HL-60/S4 treated with phorbol 12-myristate 13-acetate at 8.2 ng/mL for 4 days and 3 days (cell line): ENCODE data around the gene NMUR2.

ENCODE experiments used
- in situ Hi-C: fragments of 300-500 bp; cut with MboI; formaldehyde crosslinking; loops from 2 replicates; pipeline ENCODE4 v1.15.0; 2022; ENCODE audit warnings: low sequenced_read_pairs

The NMUR2 gene

DNA sequence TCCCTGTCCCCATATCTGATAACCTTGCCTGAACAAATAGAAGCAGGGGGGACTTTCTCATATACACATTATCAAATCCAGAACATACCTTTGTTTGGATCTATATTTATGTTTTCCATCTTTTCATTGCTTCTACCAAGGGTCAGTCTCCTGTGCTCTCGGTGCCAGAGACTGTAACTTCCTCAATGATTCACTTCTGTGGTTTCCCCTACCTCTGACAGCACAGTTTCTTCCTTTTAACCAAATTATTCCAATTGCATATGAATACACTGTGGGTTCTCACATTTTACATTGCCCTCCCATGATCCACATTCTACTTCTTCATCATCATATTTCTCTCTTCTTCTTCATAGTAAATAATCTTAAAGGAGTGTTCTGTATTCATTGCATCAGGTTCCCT lies 32.2 kb downstream of the NMUR2 start:
- in situ Hi-C loops, result no loop called here

DNA sequence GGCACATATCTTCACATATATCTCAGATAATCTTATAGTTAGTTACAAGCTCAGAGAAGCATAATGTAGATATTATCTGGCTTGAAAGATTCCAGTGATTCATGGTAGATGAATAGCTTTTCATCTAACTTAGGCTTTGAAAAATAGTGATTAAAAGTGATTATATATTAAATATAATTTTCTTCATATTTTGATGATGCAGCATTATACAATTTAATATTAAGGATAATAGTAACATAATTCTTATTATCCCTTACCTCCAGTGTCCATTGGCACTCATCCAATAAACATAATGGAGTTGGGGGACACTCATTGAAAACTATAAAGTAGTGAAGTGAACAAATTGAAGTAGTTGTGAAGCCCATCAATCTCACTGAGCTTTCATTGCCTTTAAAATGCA lies 35.8 kb downstream of the NMUR2 start:
- in situ Hi-C loops, result no loop called here

DNA sequence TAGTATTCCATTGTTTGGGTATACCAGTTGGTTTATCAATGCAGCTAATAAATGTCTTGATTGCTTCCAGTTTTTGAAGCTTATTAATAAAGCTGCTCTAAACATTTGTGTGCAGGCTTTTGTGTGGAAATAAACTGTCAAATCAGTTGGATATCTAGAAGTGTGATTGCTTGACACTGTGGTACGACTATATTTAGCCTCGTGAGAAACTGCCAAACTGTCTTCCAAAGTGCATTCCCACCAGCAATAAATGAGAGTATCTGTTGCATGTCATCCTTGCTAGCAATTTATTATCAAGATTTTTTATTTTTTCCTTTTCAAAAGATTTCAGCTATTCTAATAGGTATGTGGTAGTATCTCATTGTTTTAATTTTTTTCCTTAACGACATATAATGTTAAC lies 37.5 kb downstream of the NMUR2 start:
- in situ Hi-C loops, result no loop called here

GRCh38 chr5:152366716-152367115 lies 38.4 kb downstream of the NMUR2 start:
- in situ Hi-C loops, result no loop called here

GRCh38 chr5:152364899-152365298 lies 40.2 kb downstream of the NMUR2 start:
- in situ Hi-C loops, result no loop called here

DNA sequence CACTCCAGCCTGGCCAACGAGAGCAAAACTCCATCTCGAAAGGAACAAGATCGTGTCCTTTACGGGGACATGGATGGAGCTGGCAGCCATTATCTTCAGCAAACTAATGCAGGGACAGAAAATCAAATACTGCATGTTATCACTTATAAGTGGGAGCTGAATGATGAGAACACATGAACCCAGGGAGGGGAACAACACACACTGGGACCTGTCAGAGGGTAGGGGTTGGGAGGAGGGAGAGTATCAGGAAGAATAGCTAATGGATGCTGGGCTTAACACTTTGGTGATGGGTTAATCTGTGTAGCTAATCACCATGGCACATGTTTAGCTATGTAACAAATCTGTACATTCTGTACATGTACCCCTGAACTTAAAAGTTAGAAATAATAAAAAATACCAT lies 40.9 kb downstream of the NMUR2 start:
- in situ Hi-C loops, result no loop called here

GRCh38 chr5:152358861-152359568 lies 46.1 kb downstream of the NMUR2 start:
- in situ Hi-C loops, result no loop called here

DNA sequence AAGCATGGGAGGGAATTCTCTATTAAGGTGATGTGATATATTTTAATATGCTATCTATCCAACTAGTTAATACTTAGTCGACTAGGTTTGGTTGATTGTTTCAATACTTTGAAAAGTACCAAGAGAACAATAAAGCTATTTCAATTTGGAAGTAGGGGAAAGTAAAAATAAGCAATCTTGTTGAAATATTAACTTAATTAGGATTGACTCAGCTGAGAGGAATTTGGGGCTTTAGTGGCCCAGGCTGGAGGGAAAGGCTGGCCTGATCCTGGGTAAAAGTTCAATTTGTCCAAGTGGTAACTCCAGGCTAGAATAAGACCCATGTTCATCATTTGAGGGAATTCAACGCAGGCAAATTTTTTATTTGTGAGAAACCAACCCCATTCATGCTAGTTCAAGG lies 48.6 kb downstream of the NMUR2 start:
- in situ Hi-C loops, result no loop called here

- in situ Hi-C loops, result no loop called here
Observed at GRCh38 chr5:152355061-152355460, 50.0 kb downstream of the NMUR2 start.

DNA sequence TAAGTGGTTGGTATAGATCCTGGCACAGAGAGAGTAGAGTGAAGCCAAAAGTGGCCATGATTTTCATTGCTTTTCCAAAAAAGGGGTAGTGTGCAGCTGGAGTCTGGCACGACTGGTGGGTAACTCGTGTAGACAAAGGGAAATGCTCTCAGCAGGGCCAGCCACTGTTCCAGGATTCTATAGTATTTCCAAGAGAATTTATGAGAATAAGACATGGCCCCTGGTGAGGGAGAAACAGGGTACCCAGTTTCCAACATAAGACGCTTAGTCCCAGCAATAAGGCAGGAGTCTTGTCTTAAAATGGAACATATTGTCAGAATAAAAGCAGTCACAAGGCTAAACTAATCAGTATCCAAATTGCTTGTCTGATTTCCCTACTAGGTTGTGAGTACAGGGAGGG lies 52.1 kb downstream of the NMUR2 start:
- in situ Hi-C loops, result no loop called here

- in situ Hi-C loops, result no loop called here
Observed at GRCh38 chr5:152349683-152350526, 55.2 kb downstream of the NMUR2 start.
